ENCODE measurements around the gene SLC9A5. TPM values are rescaled to one million over a fixed set of nuclear protein-coding genes. Genes with fewer than 3 reads are reported as not detected.

SLC9A5 gene
- total and polyA plus RNA-seq, 9 donors, result 0.36 to 3.1 (median 1.2) TPM

DNA sequence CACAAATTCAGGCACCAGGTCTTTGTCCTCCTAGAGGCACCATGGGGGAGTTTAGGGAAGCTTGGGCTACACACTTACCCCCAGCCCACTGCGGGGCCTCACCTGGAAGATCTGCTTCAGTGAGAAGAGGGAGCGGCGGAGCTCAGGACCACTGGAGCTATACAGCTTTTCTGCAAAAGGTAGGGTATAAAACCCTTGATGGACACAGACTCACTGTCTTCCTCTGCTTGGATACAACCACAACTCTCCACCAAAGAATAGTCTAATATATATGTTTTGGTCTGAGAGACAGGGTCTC lies 10.6 kb upstream of the SLC9A5 start:
- TF ChIP-seq EP300 (IDR thresholded peaks at IDR 0.05) (no peak), POLR2A (IDR thresholded peaks at IDR 0.05) (no peak)
- TF ChIP-seq, protein P1, sequence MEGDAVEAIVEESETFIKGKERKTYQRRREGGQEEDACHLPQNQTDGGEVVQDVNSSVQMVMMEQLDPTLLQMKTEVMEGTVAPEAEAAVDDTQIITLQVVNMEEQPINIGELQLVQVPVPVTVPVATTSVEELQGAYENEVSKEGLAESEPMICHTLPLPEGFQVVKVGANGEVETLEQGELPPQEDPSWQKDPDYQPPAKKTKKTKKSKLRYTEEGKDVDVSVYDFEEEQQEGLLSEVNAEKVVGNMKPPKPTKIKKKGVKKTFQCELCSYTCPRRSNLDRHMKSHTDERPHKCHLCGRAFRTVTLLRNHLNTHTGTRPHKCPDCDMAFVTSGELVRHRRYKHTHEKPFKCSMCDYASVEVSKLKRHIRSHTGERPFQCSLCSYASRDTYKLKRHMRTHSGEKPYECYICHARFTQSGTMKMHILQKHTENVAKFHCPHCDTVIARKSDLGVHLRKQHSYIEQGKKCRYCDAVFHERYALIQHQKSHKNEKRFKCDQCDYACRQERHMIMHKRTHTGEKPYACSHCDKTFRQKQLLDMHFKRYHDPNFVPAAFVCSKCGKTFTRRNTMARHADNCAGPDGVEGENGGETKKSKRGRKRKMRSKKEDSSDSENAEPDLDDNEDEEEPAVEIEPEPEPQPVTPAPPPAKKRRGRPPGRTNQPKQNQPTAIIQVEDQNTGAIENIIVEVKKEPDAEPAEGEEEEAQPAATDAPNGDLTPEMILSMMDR (IDR thresholded peaks at IDR 0.05), result no peak
- H3K4me3 ChIP-seq, result no peak overlapping the region
- no peak for DNase-seq
- H3K27ac ChIP-seq, result no peak overlapping the region
- peaks cover 3% of the 10 kb centered on the region for H3K4me1 ChIP-seq (ENCODE audit: insufficient read depth)
- H3K27me3 ChIP-seq, result no peaks in the 10 kb centered on the region
- H3K36me3 ChIP-seq, result no peaks in the 10 kb centered on the region
- no peaks in the 10 kb centered on the region for H3K9me3 ChIP-seq
- 91 to 98% (median 94%) methylated on average over 3 of the region's 3 CpGs for WGBS, 3 donors
- intact Hi-C loops (cut with DNase I), result no loop called here

DNA sequence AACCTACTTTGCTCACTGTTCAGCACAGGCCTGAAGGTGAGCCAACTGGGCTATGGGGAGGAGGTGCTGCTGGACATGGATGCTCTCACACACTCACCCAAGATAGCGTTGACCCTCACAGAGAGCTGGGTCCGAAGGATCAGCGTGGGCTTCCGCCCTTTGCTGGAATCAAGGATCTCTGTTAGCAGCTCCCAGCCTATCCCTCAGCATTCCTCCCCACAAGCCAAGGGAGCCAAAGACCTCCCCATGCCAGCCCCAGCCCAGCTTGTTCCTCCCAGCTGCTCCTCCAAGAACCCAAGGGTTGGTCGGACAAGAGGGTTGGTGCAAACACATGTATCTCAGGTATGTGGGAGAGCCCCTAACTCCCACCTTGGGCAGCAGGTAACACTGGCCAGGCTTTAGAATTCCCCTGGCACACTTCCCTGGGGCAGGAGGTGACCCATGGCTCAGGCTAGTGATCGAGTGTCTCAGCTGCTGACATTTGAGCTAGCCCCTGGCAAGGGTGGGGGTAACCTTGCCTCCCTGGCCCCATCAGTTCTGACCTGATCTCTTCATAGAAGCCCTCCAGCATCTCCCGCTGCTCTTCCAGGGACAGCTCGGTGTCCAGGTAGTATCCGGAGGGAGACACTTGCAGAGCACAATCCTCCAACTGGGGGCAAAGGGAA lies 9.8 kb upstream of the SLC9A5 start:
- no peak overlapping the region for H3K27ac ChIP-seq
- DNase-seq, result no peak
- H3K36me3 ChIP-seq, result no peaks in the 10 kb centered on the region
- H3K9me3 ChIP-seq, result no peaks in the 10 kb centered on the region
- no peak for TF ChIP-seq EP300 (IDR thresholded peaks at IDR 0.05)
- TF ChIP-seq POLR2A (IDR thresholded peaks at IDR 0.05), result no peak
- TF ChIP-seq, protein P1 (IDR thresholded peaks at IDR 0.05), result no peak
- WGBS, 3 donors, result 80 to 92% (median 84%) methylated on average over 9 of the region's 9 CpGs
- no peak overlapping the region for H3K4me3 ChIP-seq
- H3K4me1 ChIP-seq (ENCODE audit: insufficient read depth), result peaks cover 3% of the 10 kb centered on the region
- no peaks in the 10 kb centered on the region for H3K27me3 ChIP-seq
- intact Hi-C loops (cut with DNase I), result no loop called here

DNA sequence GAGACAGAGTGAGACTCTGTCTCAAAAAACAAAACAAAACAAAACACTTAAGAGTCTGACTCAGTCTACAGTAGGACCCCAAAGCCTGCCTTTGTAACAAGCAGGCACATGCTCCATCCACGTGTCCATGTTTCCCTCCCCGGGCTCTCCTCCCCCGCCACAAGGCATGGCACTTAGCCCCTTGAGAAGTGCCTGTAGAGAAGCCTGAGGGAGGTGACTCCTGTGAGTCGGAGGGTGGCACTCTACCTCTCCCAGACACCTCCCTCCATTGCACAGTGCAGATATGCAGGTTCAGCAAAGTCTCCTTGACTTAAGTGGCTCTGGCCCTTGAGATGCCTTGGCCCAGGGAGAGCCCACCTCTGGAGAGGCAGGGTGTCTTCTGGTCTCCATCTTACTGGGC lies 8.3 kb upstream of the SLC9A5 start:
- 66 to 81% (median 69%) methylated on average over 4 of the region's 4 CpGs for WGBS, 3 donors
- TF ChIP-seq EP300 (IDR thresholded peaks at IDR 0.05) (no peak), POLR2A (IDR thresholded peaks at IDR 0.05) (no peak)
- TF ChIP-seq, protein P1 (IDR thresholded peaks at IDR 0.05), result no peak
- no peaks in the 10 kb centered on the region for H3K9me3 ChIP-seq
- intact Hi-C loops (cut with DNase I), result no loop called here
- DNase-seq, result no peak
- H3K4me1 ChIP-seq (ENCODE audit: insufficient read depth), result peaks cover 9% of the 10 kb centered on the region
- H3K36me3 ChIP-seq, result no peaks in the 10 kb centered on the region
- peak overlapping the region in 1 of 2 donors; percentile 35 for H3K27ac ChIP-seq
- no peak overlapping the region for H3K4me3 ChIP-seq
- H3K27me3 ChIP-seq, result no peaks in the 10 kb centered on the region

DNA sequence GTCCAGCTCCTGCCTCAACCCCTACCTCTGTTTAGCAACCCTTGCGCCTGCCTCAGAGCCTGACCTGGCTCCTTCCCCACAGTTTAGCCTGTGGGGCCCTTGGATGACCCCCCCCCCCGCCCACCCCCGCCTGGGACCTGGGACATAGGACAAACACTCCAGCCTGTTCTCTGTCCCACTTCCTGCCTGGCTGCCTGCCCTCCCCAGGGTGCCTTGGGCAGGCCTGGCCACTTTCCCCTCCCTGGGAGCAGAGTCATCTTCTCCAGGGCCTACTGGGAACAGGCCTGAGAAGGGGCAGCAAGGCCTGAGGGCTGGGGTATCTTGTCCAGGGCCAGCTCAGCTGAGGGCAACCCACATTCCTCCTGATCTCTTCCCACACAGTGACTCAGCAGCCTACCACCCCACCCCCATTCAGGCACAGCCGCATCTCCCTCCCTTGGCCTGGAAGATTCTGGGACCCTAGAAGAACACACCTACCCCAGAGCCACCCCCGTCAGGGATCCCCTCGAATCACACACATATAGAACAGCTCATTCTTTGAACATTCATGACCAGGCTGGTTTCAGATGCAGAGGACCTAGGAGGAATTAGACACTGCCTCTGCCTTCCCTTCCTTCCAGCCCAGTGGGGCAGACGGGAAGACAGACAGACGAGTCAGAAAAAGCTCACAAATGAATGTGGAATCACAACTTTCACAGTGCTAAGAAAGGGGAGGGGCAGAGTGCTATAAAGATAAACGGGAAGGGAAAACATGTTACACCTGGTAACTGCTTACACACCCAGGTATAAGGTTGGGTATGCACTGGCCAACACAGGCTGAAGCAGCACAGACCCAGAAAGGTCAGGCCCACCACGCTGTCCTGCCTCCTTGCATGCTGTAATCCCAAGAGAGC lies 7.5 kb upstream of the SLC9A5 start:
- Histone ChIP-seq H3K27ac (peak overlapping the region in 1 of 2 donors; percentile 35), H3K4me3 (no peak overlapping the region), H3K27me3 (no peaks in the 10 kb centered on the region), H3K4me1 (ENCODE audit: insufficient read depth) (peaks cover 11% of the 10 kb centered on the region), H3K9me3 (no peaks in the 10 kb centered on the region), H3K36me3 (no peaks in the 10 kb centered on the region)
- TF ChIP-seq EP300 (IDR thresholded peaks at IDR 0.05) (no peak), POLR2A (IDR thresholded peaks at IDR 0.05) (no peak)
- TF ChIP-seq, protein P1 (IDR thresholded peaks at IDR 0.05), result no peak
- DNase-seq, result peak in 2 of 5 donors; percentile 50 to 54
- intact Hi-C loops (cut with DNase I), result no loop called here
- WGBS, 3 donors, result 41 to 52% (median 51%) methylated on average over 10 of the region's 10 CpGs

All from ovary (tissue), 9 donors.